Esophagus muscularis mucosa (tissue), 4 donors: ENCODE data around the gene SEC31A.

Experiments used
- EP300 ChIP-seq: sonication (generic); formaldehyde crosslinking; IDR thresholded peaks from one replicate; pipeline ENCODE4 v1.6.1; 2017; ENCODE audit warnings: antibody characterized with exemption
- POLR2A ChIP-seq: fragments of 450-650 bp; IDR thresholded peaks from one replicate; pipeline ENCODE4 v1.6.1; 2017; ENCODE audit warnings: antibody characterized with exemption, moderate library complexity, mild to moderate bottlenecking, low read depth
- POLR2AphosphoS5 ChIP-seq, 2 donors: sonication (generic); formaldehyde crosslinking; IDR thresholded peaks; one replicate each; pipeline ENCODE4 v1.6.1; 2017; ENCODE audit warnings: antibody characterized with exemption in 2 of 2
- TF ChIP-seq, protein P1 (sequence below), 3 experiments: fragments of 200-600 bp in 2 of 3; fragments of 450-650 bp in 1 of 3; sonication (generic) in 2 of 3; IDR thresholded peaks; one replicate each; pipeline ENCODE4 v1.5.1; 2017 to 2019; ENCODE audit warnings: antibody characterized with exemption in 3 of 3, mild to moderate bottlenecking in 2 of 3, moderate library complexity in 1 of 3

DNA sequence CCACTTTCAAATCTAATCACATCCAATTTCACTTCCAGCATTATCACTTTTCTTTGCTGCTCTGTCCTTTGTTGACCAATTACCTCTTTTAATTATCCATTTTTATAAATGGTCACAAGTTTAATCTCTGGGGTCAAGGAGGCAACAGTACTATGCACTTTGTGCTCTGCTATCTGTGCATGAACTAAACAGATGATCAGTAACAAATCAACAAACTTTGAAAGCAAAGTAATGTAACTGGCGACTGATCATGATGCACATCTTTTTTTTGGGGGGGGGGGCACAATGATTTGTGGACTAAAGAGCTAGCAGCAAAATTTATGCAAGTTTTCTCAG lies 1.5 kb upstream of the SEC31A start:
- TF ChIP-seq POLR2AphosphoS5 (IDR thresholded peaks at IDR 0.05) (no peak), POLR2A (no peak), EP300 (no peak)
- TF ChIP-seq, protein P1, sequence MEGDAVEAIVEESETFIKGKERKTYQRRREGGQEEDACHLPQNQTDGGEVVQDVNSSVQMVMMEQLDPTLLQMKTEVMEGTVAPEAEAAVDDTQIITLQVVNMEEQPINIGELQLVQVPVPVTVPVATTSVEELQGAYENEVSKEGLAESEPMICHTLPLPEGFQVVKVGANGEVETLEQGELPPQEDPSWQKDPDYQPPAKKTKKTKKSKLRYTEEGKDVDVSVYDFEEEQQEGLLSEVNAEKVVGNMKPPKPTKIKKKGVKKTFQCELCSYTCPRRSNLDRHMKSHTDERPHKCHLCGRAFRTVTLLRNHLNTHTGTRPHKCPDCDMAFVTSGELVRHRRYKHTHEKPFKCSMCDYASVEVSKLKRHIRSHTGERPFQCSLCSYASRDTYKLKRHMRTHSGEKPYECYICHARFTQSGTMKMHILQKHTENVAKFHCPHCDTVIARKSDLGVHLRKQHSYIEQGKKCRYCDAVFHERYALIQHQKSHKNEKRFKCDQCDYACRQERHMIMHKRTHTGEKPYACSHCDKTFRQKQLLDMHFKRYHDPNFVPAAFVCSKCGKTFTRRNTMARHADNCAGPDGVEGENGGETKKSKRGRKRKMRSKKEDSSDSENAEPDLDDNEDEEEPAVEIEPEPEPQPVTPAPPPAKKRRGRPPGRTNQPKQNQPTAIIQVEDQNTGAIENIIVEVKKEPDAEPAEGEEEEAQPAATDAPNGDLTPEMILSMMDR (IDR thresholded peaks at IDR 0.05), result no peak
